GM20000 (cell line): ENCODE results near the gene GLRA3.

Experiments used
- DNase-seq: peaks from one replicate; pipeline ENCODE4 v3.0.0; 2012; ENCODE audit warnings: low spot score
- TF ChIP-seq, protein P1 (sequence below): IDR thresholded peaks from 2 replicates; pipeline ENCODE4 v1.5.1; 2012; ENCODE audit warnings: mild to moderate bottlenecking, control low read depth; ENCODE audit errors: extremely low read depth, missing control alignments

The GLRA3 gene

DNA sequence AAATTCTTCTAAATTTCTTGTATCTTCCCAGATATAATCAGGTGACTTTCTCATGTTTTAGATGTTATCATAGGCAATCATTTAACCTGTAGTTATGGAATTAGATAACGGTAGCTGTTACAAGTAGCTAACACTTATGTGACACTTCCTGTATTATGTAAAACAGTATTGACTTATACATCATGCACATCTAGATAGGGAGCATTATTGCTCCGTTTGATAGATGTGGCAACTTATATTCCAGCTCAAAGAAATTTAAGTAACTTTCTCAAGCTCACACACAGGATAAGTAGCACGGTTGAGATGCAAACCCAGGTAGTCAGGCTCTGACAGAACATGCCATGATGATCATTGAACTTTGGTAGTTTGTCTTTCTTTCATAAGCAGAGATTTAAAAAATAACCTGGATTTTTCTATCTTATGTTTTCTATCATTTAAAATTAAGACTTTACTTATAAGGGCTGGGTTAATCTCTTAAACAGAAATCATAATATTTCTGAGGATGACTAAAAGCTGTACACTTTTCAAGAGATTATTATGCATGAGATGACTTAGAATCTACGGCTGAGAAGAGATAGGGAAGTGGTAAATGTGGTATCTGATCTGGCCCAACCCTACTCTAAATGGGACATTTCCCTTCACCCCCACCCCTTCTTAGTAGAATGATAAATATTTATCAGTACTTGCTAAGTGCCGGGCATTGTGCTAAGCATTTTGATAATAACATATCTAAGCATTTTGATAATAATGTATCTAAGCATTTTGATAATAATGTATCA, 237.6 kb downstream of the GLRA3 start:
- TF ChIP-seq, protein P1, sequence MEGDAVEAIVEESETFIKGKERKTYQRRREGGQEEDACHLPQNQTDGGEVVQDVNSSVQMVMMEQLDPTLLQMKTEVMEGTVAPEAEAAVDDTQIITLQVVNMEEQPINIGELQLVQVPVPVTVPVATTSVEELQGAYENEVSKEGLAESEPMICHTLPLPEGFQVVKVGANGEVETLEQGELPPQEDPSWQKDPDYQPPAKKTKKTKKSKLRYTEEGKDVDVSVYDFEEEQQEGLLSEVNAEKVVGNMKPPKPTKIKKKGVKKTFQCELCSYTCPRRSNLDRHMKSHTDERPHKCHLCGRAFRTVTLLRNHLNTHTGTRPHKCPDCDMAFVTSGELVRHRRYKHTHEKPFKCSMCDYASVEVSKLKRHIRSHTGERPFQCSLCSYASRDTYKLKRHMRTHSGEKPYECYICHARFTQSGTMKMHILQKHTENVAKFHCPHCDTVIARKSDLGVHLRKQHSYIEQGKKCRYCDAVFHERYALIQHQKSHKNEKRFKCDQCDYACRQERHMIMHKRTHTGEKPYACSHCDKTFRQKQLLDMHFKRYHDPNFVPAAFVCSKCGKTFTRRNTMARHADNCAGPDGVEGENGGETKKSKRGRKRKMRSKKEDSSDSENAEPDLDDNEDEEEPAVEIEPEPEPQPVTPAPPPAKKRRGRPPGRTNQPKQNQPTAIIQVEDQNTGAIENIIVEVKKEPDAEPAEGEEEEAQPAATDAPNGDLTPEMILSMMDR, result no peak
- DNase-seq, result no peak

DNA sequence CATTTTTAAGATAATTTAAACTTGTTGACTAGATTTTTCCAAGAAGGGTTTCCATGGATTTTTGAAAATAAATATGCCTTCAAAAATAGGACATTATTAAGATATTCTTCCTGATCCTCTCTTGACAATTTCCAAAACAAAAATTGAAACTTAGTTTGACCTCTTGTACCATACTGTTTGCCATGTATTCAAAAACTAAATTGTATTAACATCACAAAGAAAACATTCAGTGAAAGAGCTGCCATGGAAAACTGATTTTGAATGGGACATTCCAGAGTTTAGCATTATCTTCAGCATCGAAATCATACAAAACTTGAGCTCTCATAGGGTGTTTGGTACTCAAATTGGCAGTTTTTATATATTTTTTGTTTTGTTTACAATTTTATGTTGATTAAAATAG, 238.7 kb downstream of the GLRA3 start:
- TF ChIP-seq, protein P1, result no peak

More for the DNA sequence above, 238.7 kb downstream of the GLRA3 start:
- no peak for DNase-seq
